Measurements from ENCODE around the gene HELZ. TPM values are rescaled to one million over a fixed set of nuclear protein-coding genes. Genes with fewer than 3 reads are reported as not detected.

HELZ gene
- total and polyA plus RNA-seq, 2 of the 8 experiments (the other 6 are each of a cell fraction or from before 2014, with no cell fraction given): 10.0 to 48.7 TPM

DNA sequence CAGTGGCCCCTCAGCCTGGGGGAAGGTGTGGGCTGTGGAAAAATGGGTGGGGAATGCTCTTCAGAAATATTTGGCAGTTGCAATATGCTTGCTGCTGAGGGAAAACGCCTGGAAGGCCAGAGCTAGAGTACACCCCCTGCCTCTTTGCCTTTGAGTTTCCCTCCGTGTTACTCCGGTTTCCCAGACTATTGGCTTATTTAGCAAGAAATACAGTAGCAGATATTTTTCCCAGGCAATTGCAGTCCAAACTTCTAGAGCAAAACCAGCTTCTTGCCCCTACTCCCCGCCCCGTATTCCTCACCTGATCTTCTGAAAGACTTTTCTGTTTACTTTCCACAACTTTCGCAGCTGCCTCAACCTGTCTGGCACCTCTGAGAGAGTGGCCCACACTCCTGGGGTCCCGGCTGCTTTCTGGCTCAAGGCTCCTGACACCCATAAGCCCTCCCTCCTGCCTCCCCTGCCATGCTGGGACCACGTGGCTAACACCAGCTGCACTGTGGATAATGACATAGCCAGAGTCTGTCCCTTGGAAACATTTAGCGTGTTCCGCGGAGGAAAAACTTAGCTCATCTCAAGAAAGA is 45.8 kb upstream of the HELZ start (continued):
- TF ChIP-seq, protein P1, sequence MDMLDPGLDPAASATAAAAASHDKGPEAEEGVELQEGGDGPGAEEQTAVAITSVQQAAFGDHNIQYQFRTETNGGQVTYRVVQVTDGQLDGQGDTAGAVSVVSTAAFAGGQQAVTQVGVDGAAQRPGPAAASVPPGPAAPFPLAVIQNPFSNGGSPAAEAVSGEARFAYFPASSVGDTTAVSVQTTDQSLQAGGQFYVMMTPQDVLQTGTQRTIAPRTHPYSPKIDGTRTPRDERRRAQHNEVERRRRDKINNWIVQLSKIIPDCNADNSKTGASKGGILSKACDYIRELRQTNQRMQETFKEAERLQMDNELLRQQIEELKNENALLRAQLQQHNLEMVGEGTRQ (IDR thresholded peaks at IDR 0.05; ENCODE audit: low read length): no peak
- no peak for TF ChIP-seq CREB1 (IDR thresholded peaks at IDR 0.05)
- no peak for TF ChIP-seq RNF2 (IDR thresholded peaks at IDR 0.05; ENCODE audit: borderline replicate concordance, low read depth, low read length, missing control alignments, poor library complexity, severe bottlenecking)
- TF ChIP-seq SIRT6 (IDR thresholded peaks at IDR 0.05; ENCODE audit: low read length): no peak
